NB4 (cell line): ENCODE data around the gene WRAP53.

Experiments
- DNase-seq: peaks from one replicate; pipeline ENCODE4 v3.0.0; 2010; ENCODE audit warnings: low read depth
- H3K4me3 ChIP-seq: one replicate; pipeline ENCODE4 v1.5.1; 2011; ENCODE audit warnings: mild to moderate bottlenecking, low read depth, low read length, moderate library complexity
- CTCF ChIP-seq: IDR thresholded peaks from one replicate; pipeline ENCODE4 v1.5.1; 2012; ENCODE audit warnings: low read depth, low read length
- MYC ChIP-seq: IDR thresholded peaks from 2 replicates; pipeline ENCODE4 v1.6.1; 2011; ENCODE audit warnings: low read depth, low read length
- POLR2A ChIP-seq: IDR thresholded peaks from 2 replicates; pipeline ENCODE4 v1.6.1; 2011; ENCODE audit warnings: mild to moderate bottlenecking; ENCODE audit not compliant: insufficient read length; ENCODE audit errors: extremely low read depth
- TF ChIP-seq, protein P1 (sequence below): IDR thresholded peaks from 2 replicates; pipeline ENCODE4 v1.6.1; 2011; ENCODE audit warnings: low read depth, low read length

The WRAP53 gene

DNA sequence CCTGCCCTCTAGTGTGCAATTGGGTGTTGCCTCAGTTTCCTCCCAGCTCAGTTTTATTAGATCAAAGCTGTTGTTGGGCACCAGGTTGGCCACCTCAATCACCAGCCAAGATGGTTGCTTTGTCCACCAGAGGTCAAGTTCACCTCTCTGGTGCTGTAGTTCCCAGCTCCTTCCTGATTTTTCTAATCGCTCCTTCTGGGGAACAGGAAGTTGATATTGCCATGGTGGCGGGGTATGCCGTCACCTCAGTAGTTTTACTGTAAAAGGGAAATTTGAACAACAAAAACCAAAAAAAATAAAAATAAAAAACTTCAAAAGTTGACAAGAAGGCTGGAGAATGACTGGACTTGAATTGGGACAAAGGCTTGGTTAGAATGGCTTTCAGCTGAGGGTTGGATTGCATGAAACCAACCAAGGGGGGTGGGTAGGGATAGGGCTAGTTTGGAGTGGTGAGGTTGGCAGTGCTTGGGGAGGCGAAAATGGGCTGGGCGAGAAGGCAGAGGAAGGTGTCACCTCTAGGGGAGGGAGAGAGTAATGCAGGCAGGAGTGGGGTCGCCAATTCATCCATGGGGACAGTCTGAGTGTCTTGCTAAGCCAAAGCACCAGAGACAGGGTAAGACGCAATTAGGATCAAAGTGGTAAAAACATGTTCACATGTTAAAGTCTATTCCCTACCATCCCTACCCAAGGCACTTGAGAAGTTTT is 22.9 kb downstream of the WRAP53 start:
- DNase-seq, result no peak
- H3K4me3 ChIP-seq, result no peak overlapping the region

DNA sequence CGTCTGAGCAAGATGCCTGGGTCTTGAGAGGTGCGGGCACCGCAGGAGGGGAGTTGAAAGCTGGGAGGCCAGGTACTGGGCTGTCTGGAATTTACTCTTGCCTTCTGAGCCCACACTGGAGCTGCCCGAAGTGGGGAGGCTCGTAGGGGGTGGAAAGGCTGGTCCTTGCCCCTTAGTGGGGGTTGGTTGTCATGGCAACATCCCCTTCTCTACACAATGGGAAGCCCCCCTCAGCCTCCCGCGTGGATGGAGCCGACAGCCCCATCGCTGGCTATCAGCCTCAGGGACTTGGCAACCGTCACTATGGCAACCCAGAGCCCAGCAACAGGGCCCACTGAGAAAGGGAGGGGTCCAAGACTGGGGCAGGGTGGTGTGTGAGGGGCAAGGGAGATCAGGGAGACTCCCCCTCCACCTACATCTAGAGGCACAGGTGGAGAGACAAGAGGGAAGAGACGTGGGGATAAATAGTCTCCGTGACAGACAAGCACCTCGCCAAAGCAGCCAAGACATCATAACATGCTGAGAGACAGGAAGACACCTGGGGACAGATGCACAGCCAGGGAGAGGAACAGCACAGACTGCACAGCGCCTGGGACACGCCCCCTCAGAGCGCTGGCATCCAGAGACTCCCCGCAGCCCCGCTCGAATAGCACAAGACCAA is 24.0 kb downstream of the WRAP53 start:
- TF ChIP-seq MYC (no peak), CTCF (no peak), POLR2A (no peak)
- TF ChIP-seq, protein P1, sequence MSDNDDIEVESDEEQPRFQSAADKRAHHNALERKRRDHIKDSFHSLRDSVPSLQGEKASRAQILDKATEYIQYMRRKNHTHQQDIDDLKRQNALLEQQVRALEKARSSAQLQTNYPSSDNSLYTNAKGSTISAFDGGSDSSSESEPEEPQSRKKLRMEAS, result no peak
- no peak for DNase-seq
- no peak overlapping the region for H3K4me3 ChIP-seq

More for the DNA sequence above, 22.9 kb downstream of the WRAP53 start:
- TF ChIP-seq, protein P1, result no peak

- no peak for DNase-seq
- no peak overlapping the region for H3K4me3 ChIP-seq
- no peak for TF ChIP-seq MYC
Observed at GRCh38 chr17:7713782-7714181, 25.5 kb downstream of the WRAP53 start.

DNA sequence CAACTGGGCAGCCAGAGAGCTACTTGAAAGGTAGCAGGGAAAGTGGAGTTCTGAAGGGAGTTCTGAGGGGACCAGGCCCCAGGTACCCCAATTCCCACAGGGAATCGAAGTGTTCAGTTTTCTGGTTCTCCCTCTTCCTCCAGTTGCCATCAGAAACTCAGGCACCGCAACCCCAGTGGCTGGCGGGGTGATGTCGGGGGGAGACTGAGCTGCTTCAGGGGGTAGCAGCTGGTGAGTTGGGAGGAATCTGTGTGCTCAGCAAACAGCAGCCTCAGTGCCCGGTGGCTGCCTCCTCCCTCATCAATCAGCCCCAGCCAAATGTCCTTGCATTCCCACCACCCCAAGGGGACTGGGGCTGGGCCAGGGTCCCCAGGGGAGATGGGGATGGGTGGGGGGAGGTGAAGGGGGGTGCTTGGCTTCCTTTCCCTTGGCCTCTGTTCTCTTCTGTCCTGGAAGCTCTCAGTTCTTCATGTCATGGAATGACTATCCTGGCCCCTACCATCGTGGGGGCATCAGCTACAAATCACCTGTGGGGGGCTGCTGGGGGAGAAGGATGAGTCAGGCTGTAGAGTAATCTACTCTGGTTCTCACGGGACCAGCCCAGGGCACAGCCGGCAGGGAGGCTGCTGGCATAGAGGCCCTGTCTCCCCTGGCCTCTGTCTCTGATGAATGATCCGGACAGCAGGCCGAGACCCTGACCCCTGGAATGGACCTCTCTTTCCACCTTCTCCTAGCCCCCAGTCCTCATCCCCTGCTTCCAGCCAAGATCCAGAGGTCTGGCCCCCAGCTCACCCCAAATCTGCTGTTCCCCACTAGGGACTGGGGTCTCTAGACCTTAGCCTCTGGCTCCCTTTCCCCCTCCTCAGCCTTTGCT is 26.7 kb downstream of the WRAP53 start:
- TF ChIP-seq, protein P1, result no peak
- TF ChIP-seq CTCF (no peak), MYC (no peak), POLR2A (no peak)
- no peak for DNase-seq
- H3K4me3 ChIP-seq, result no peak overlapping the region

- no peak for DNase-seq
- H3K4me3 ChIP-seq, result no peak overlapping the region
- TF ChIP-seq, protein P1, result no peak
- TF ChIP-seq CTCF (no peak), POLR2A (no peak), MYC (no peak)
Observed at GRCh38 chr17:7715936-7716886, 27.9 kb downstream of the WRAP53 start.

DNA sequence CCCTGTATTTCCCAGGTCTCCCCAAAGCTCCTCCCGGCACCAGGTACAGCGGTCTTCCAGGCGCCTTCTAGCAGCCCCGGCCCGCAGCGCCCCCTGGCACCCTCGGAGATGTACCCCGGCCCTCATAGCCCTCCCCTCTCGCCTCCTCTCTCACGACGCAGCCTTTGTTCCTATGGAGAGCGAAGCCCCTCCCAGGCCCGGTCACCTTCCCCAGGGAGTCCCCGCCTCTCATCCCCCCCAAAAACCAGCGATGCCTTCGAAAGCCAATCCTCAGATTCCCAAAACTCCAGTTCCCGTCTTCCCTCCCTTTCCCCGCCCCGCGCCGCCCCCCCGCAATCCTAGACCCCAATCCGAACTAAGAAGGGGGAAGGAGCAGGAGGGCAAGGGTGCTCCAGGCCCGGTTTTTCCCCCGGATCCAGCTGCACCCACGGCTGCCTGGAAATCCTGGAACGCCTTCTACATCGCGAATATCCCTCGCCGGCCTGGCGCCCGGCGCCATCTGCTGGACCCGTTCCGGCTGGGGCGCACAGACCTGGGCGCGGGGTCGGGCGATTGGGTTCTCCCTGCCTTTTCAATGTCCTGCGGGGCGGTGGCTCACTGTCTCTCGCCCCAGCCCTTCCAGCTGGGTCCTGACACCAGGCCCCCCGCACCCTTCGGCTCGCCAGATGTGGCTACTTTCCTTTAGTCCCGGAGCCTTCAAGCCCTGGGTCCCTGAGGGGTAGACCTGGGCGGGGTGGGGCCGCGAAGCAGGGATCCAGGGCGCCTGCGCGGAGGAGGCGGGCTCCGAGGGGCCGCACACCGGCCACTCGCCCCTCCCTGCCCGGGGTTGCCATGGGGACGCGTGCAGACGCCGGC is 28.9 kb downstream of the WRAP53 start, which contains the start of gene DNAH2:
DNAH2 (plus strand) TSS at position 844 of the 855 bp plus-strand sequence. CDS start 1,991 bp downstream, outside the sequence.
- no peak within 1 kb of the TSS for H3K4me3 ChIP-seq
- DNase-seq, result peak; percentile 52
- TF ChIP-seq MYC (no peak), CTCF (peak; percentile 31), POLR2A (no peak)
- TF ChIP-seq, protein P1, result no peak
